ENCODE results near the gene C2orf72. TPM values are rescaled to one million over a fixed set of nuclear protein-coding genes. Genes with fewer than 3 reads are reported as not detected.

C2orf72 gene
- total and polyA plus RNA-seq, 2 of the 4 experiments (the other 2 are of a cell fraction) = 0.09 to 0.18 TPM

DNA sequence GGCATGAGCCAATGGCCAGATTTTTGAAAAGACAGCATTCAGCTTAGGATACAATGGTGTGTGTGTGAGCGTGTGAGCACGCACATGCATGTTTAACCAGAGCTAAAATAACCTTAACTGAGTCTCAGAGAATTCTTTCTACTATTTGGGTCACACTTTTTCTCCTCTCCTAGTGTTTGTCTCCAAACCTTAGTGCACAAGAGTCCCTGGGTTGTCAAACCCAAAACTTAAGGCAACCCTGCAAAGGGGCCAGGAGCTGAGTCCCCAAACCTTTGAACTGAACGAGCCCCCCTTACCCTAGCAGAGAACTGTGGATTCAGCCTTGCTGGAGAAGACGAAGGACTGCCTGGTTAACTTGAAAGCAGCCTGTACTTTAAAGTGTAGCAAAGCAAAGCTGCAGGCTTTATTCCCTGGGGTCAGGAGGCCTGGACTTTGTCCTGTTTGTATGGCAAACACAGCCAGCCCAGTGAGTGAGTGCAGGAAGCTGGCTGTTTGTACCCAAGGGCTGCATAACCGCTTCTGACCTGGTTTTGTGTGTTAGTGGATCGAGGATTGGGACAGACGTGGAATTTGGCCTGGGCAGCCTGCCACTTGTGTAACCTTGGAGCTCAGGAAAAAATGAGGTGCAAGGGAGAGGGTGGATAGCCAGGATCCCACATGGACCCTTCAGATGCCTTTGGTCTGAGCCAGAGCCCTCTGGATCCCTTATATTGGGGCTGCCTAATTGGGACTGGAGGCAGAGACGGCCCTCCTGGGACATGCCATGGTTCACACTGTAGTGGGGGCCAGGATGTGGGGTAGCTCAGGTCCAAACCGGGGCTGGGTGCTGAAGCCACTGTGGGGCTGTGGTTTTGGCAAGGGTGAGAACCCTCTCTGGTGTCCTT, 12.9 kb downstream of the C2orf72 start:
- Histone ChIP-seq H3K18ac (ENCODE audit: low read depth, low read length) (no peak overlapping the region), H4K20me1 (ENCODE audit: insufficient read depth, low read length) (no peaks in the 10 kb centered on the region), H2BK15ac (ENCODE audit: low read depth, low read length) (no peak overlapping the region), H3K4ac (ENCODE audit: low read depth, low read length) (no peak overlapping the region), H2BK120ac (ENCODE audit: low read depth, low read length) (no peak overlapping the region), H3K79me1 (ENCODE audit: low read depth in 1 of 2, low read length in 2 of 2) (no peaks in the 10 kb centered on the region), H2BK20ac (ENCODE audit: low read depth, low read length) (no peak overlapping the region), H3K9me3 (ENCODE audit: control insufficient read depth, insufficient read depth, low read length) (no peaks in the 10 kb centered on the region), H3K36me3 (ENCODE audit: control insufficient read depth, insufficient read depth, low read length) (no peaks in the 10 kb centered on the region), H2AK5ac (ENCODE audit: low read depth, low read length) (no peak overlapping the region), H4K91ac (ENCODE audit: insufficient read depth, low read depth, low read length) (no peak overlapping the region), H3K23ac (ENCODE audit: low read depth, low read length) (no peak overlapping the region), H3K9ac (ENCODE audit: low read depth, low read length) (no peak overlapping the region), H2AFZ (replicated peaks; ENCODE audit: low read length, poor library complexity) (no peak overlapping the region), H3K4me3 (ENCODE audit: insufficient read depth, low read depth, low read length) (no peak overlapping the region), H3K27ac (ENCODE audit: insufficient read depth, low read length) (no peak overlapping the region), H4K5ac (ENCODE audit: low read depth, low read length) (no peak overlapping the region), H2AK9ac (replicated peaks; ENCODE audit: low read depth, low read length, poor library complexity) (no peak overlapping the region), H2BK5ac (ENCODE audit: low read depth, low read length, poor library complexity, severe bottlenecking) (no peak overlapping the region), H3K56ac (ENCODE audit: extremely low read depth, insufficient read depth, low read length) (no peak overlapping the region), H3K4me1 (ENCODE audit: control insufficient read depth, insufficient read depth, low read length) (no peaks in the 10 kb centered on the region), H3K4me2 (ENCODE audit: low read depth, low read length) (no peak overlapping the region), H3K27me3 (ENCODE audit: control insufficient read depth, insufficient read depth, low read length) (peaks cover 36% of the 10 kb centered on the region), H4K8ac (ENCODE audit: low read depth in 2 of 2, low read length in 2 of 2) (no peak overlapping the region), H3K9me1 (ENCODE audit: insufficient read depth, low read length) (peaks cover 8% of the 10 kb centered on the region; the same call in 1 of the 2 replicates), H3K14ac (replicated peaks; ENCODE audit: low read depth, low read length) (no peak overlapping the region)
- no TSS peak for BruUV-seq (replicated peaks)
- 36% methylated on average over 3 of the region's 9 CpGs; no CpG with 5 or more reads in 1 of the 2 experiments for WGBS, 2 experiments (ENCODE audit: extremely low coverage in 2 of 2, insufficient read length in 1 of 2)
- no peak for DNase-seq
- intact Hi-C loops (cut with micrococcal nuclease) = no loop called here
- in situ Hi-C loops (cut with MboI; ENCODE audit: low sequenced_read_pairs) = no loop called here
- TF ChIP-seq, protein P1, sequence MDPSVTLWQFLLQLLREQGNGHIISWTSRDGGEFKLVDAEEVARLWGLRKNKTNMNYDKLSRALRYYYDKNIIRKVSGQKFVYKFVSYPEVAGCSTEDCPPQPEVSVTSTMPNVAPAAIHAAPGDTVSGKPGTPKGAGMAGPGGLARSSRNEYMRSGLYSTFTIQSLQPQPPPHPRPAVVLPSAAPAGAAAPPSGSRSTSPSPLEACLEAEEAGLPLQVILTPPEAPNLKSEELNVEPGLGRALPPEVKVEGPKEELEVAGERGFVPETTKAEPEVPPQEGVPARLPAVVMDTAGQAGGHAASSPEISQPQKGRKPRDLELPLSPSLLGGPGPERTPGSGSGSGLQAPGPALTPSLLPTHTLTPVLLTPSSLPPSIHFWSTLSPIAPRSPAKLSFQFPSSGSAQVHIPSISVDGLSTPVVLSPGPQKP (IDR thresholded peaks at IDR 0.05; ENCODE audit: borderline replicate concordance, low read depth, low read length) = no peak
- ChIA-PET CTCF (interaction anchor here (0.6 kb wide), 1 partner anchor 63 kb away, joined by 3 read pairs; no protein-coding TSS in a partner anchor), POLR2A (ENCODE audit: unreplicated experiment) (no interaction called here)
- no peak for ATAC-seq (ENCODE audit: low read depth)
- dilution Hi-C loops (cut with HindIII; ENCODE audit: low sequenced_read_pairs, unreplicated experiment) = no loop called here

Data from IMR-90 (cell line).